Neural cell (in vitro differentiated cells): ENCODE data around the gene NSG1.

ENCODE experiments used
- CTCF ChIP-seq: fragments of 450-650 bp; IDR thresholded peaks from 2 replicates; pipeline ENCODE4 v1.5.1; 2014; ENCODE audit warnings: antibody characterized with exemption, mild to moderate bottlenecking, moderate library complexity; ENCODE audit not compliant: poor library complexity, severe bottlenecking
- EP300 ChIP-seq: fragments of 450-650 bp; conservative IDR thresholded peaks from 2 replicates; pipeline ENCODE4 v1.6.1; 2014; ENCODE audit warnings: antibody characterized with exemption, mild to moderate bottlenecking, moderate library complexity; ENCODE audit not compliant: poor library complexity, severe bottlenecking
- EZH2 ChIP-seq: fragments of 200-600, 300-800 bp; shearing (Covaris generic), sonication (generic); IDR thresholded peaks from 2 replicates; pipeline ENCODE4 v1.6.1; 2014; ENCODE audit warnings: antibody characterized with exemption, low read length, borderline replicate concordance, mild to moderate bottlenecking; ENCODE audit not compliant: insufficient read depth, poor library complexity, severe bottlenecking
- MXI1 ChIP-seq: fragments of 450-650 bp; conservative IDR thresholded peaks from 2 replicates; pipeline ENCODE4 v1.6.1; 2014; ENCODE audit warnings: antibody characterized with exemption, mild to moderate bottlenecking; ENCODE audit not compliant: poor library complexity, severe bottlenecking
- POLR2AphosphoS5 ChIP-seq: IDR thresholded peaks from 2 replicates; pipeline ENCODE4 v1.6.1; 2012
- RAD21 ChIP-seq: fragments of 450-650 bp; conservative IDR thresholded peaks from 2 replicates; pipeline ENCODE4 v1.6.1; 2014; ENCODE audit warnings: antibody characterized with exemption, mild to moderate bottlenecking, moderate library complexity
- REST ChIP-seq: IDR thresholded peaks from 2 replicates; pipeline ENCODE4 v1.6.1; 2012; ENCODE audit warnings: borderline replicate concordance
- SMC3 ChIP-seq: fragments of 450-650 bp; conservative IDR thresholded peaks from 2 replicates; pipeline ENCODE4 v1.6.1; 2014; ENCODE audit warnings: antibody characterized with exemption, mild to moderate bottlenecking, moderate library complexity; ENCODE audit not compliant: poor library complexity
- TAF1 ChIP-seq: IDR thresholded peaks from 2 replicates; pipeline ENCODE4 v1.6.1; 2012; ENCODE audit warnings: low read depth

GRCh38 chr4:4421356-4421755 is 34.5 kb downstream of the NSG1 start:
- TF ChIP-seq CTCF: no peak
- TF ChIP-seq SMC3: no peak
- no peak for TF ChIP-seq POLR2AphosphoS5
- no peak for TF ChIP-seq RAD21
- TF ChIP-seq EZH2: no peak
- no peak for TF ChIP-seq REST
- TF ChIP-seq MXI1: no peak
- no peak for TF ChIP-seq EP300
- no peak for TF ChIP-seq TAF1
